Mammary epithelial cell (primary cell): Measurements from ENCODE around the gene PARD6B.

ENCODE experiments used
- CTCF ChIP-seq, 2 donors: IDR thresholded peaks in 1 of 2; conservative IDR thresholded peaks in 1 of 2; 2 replicates each; pipeline ENCODE4 v1.5.1; 2011 to 2012; ENCODE audit warnings: inconsistent platforms in 2 of 2, low read length in 2 of 2, mild to moderate bottlenecking in 2 of 2, control low read depth in 1 of 2, low read depth in 1 of 2; ENCODE audit not compliant: insufficient read depth in 1 of 2; ENCODE audit errors: extremely low read depth in 1 of 2
- EZH2 ChIP-seq: IDR thresholded peaks from 2 replicates; pipeline ENCODE4 v1.6.1; 2012; ENCODE audit warnings: low read length, inconsistent platforms, borderline replicate concordance

- no peak for TF ChIP-seq CTCF (conservative IDR thresholded peaks at IDR 0.05 in 1 of 2, IDR thresholded peaks at IDR 0.05 in 1 of 2; ENCODE audit: extremely low read depth in 1 of 2, insufficient read depth in 1 of 2, low read depth in 1 of 2, low read length in 2 of 2)
- TF ChIP-seq EZH2 = no peak
Observed at GRCh38 chr20:50682065-50682464, 49.3 kb upstream of the PARD6B start.
